Measurements from ENCODE around the gene SRP68.

GRCh38 chr17:76094046-76094445 lies 21.7 kb upstream of the SRP68 start:
- TF ChIP-seq CTCF (IDR thresholded peaks at IDR 0.05) (no peak), POLR2AphosphoS5 (IDR thresholded peaks at IDR 0.05) (no peak), POLR2A (IDR thresholded peaks at IDR 0.05) (no peak), EP300 (IDR thresholded peaks at IDR 0.05) (no peak)

Measured in suprapubic skin (tissue), 4 donors.